ENCODE measurements around the gene APMAP. TPM values are rescaled to one million over a fixed set of nuclear protein-coding genes. Genes with fewer than 3 reads are reported as not detected.

The APMAP gene
- total RNA-seq, 1 donor from 2014 or later: 73.4 TPM

- FAIRE-seq (no peak), DNase-seq (ENCODE audit: low spot score in 2 of 2) (no peak)
Observed at GRCh38 chr20:24991897-24992486, 559 bp downstream of the APMAP start.

- no peak for DNase-seq (ENCODE audit: low spot score in 2 of 2)
Observed at GRCh38 chr20:24990810-24991252, 1.7 kb downstream of the APMAP start.

GRCh38 chr20:24989162-24989561 lies 3.4 kb downstream of the APMAP start:
- FAIRE-seq (no peak), DNase-seq (ENCODE audit: low spot score in 2 of 2) (no peak)

More at GRCh38 chr20:24990810-24991252, 1.7 kb downstream of the APMAP start:
- FAIRE-seq: no peak

GRCh38 chr20:24987873-24988835 lies 4.4 kb downstream of the APMAP start:
- FAIRE-seq: no peak

GRCh38 chr20:24987244-24987643 lies 5.3 kb downstream of the APMAP start:
- no peak for FAIRE-seq
- no peak for DNase-seq (ENCODE audit: low spot score in 2 of 2)

More at GRCh38 chr20:24987873-24988835, 4.4 kb downstream of the APMAP start:
- no peak for DNase-seq (ENCODE audit: low spot score in 2 of 2)

- DNase-seq (ENCODE audit: low spot score in 2 of 2) (no peak), FAIRE-seq (no peak)
Observed at GRCh38 chr20:24986436-24987015, 6.0 kb downstream of the APMAP start.

- DNase-seq (ENCODE audit: low spot score in 2 of 2) (no peak), FAIRE-seq (no peak)
Observed at GRCh38 chr20:24985802-24986201, 6.7 kb downstream of the APMAP start.

GRCh38 chr20:24984961-24985640 lies 7.5 kb downstream of the APMAP start:
- DNase-seq (ENCODE audit: low spot score in 2 of 2) (no peak), FAIRE-seq (no peak)

GRCh38 chr20:24983896-24984295 lies 8.7 kb downstream of the APMAP start:
- no peak for FAIRE-seq
- DNase-seq (ENCODE audit: low spot score in 2 of 2): no peak

GRCh38 chr20:24981790-24982189 lies 10.8 kb downstream of the APMAP start:
- no peak for DNase-seq (ENCODE audit: low spot score in 2 of 2)
- no peak for FAIRE-seq

GRCh38 chr20:24981282-24981681 lies 11.3 kb downstream of the APMAP start:
- no peak for FAIRE-seq

GRCh38 chr20:24980291-24981053 lies 12.1 kb downstream of the APMAP start:
- DNase-seq (ENCODE audit: low spot score in 2 of 2): no peak
- no peak for FAIRE-seq

More at GRCh38 chr20:24981282-24981681, 11.3 kb downstream of the APMAP start:
- no peak for DNase-seq (ENCODE audit: low spot score in 2 of 2)

GRCh38 chr20:24979036-24979960 lies 13.3 kb downstream of the APMAP start:
- no peak for DNase-seq (ENCODE audit: low spot score in 2 of 2)

GRCh38 chr20:24978513-24978912 lies 14.0 kb downstream of the APMAP start:
- DNase-seq (ENCODE audit: low spot score in 2 of 2): peak; percentile 44 to 45
- no peak for FAIRE-seq

More at GRCh38 chr20:24979036-24979960, 13.3 kb downstream of the APMAP start:
- FAIRE-seq: no peak

GRCh38 chr20:24977797-24978196 lies 14.8 kb downstream of the APMAP start:
- DNase-seq (ENCODE audit: low spot score in 2 of 2) (peak in 1 of 2 donors; percentile 23), FAIRE-seq (no peak)

- FAIRE-seq (no peak), DNase-seq (ENCODE audit: low spot score in 2 of 2) (no peak)
Observed at GRCh38 chr20:24977336-24977735, 15.2 kb downstream of the APMAP start.

GRCh38 chr20:24972341-24972740 lies 20.2 kb downstream of the APMAP start:
- DNase-seq (ENCODE audit: low spot score in 2 of 2) (no peak), FAIRE-seq (no peak)

GRCh38 chr20:24971376-24972101 lies 21.0 kb downstream of the APMAP start:
- DNase-seq (ENCODE audit: low spot score in 2 of 2) (no peak), FAIRE-seq (no peak)

Measured in frontal cortex (tissue), 4 donors.